GM12891 (cell line): ENCODE data around the gene ARGLU1.

Experiments used
- POLR2A ChIP-seq: IDR thresholded peaks from 2 replicates; pipeline ENCODE4 v1.6.1; 2011; ENCODE audit warnings: low read depth, low read length, control low read depth
- POLR2AphosphoS5 ChIP-seq: IDR thresholded peaks from 2 replicates; pipeline ENCODE4 v1.6.1; 2011; ENCODE audit warnings: low read depth, low read length, control low read depth
- SPI1 ChIP-seq: IDR thresholded peaks from 2 replicates; pipeline ENCODE4 v1.6.1; 2011; ENCODE audit warnings: low read depth, low read length, control low read depth
- TAF1 ChIP-seq: IDR thresholded peaks from 2 replicates; pipeline ENCODE4 v1.6.1; 2011; ENCODE audit warnings: low read depth, low read length, control low read depth

DNA sequence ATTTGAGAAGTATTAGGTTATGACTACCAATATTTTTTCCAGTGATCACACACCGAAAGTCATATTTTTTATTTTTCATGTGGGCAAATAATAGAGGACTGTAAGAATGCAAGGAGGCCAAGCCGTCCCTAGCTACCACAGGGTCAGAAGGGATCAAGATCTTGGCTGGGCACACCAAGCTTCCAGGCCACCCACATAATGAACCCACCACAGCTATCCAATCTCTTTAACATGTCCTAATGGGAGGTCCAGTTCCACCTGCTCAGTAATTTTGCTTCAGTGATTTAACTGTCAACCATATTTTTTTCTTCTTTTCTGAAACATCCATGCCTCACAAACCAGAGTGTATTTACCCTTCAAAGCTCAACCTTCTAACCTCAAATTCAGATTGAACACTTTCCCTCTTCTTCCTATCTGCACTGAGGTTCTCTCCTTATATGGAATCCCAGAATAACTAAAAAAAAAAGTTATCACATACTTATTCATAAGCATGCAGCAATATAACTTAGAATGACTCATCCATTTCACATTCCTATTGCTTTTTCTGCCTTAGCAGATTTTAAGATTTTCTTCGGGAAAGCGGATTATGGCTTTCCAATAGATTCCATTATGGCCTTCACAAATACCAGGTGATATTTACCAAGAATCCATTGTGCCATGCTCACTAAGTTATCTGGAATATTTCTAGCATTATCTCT lies 12.2 kb downstream of the ARGLU1 start:
- TF ChIP-seq SPI1 (no peak), TAF1 (no peak), POLR2AphosphoS5 (no peak), POLR2A (no peak)
